ENCODE results near the gene ST7. TPM values are rescaled to one million over a fixed set of nuclear protein-coding genes. Genes with fewer than 3 reads are reported as not detected.

Gene ST7
- total RNA-seq, 1 experiment from 2014 or later = 12.9 TPM

- Histone ChIP-seq H2AFZ (ENCODE audit: low read length) (no peak overlapping the region), H2BK12ac (ENCODE audit: insufficient read length, low read depth, low read length) (no peak overlapping the region), H3K23ac (ENCODE audit: insufficient read length, low read depth, low read length) (no peak overlapping the region), H3K79me1 (ENCODE audit: insufficient read depth, low read depth, low read length, poor library complexity, severe bottlenecking) (no peaks in the 10 kb centered on the region), H2BK20ac (ENCODE audit: low read depth, low read length, poor library complexity, severe bottlenecking) (no peak overlapping the region), H3K9me3 (ENCODE audit: control insufficient read depth, low read depth, low read length) (no peaks in the 10 kb centered on the region), H3K4ac (ENCODE audit: low read depth, low read length) (no peak overlapping the region), H3K4me1 (ENCODE audit: insufficient read depth, low read length) (no peaks in the 10 kb centered on the region), H2BK15ac (ENCODE audit: low read depth, low read length) (no peak overlapping the region), H4K91ac (ENCODE audit: insufficient read length, low read depth, low read length) (no peak overlapping the region), H3K9ac (ENCODE audit: extremely low read depth, insufficient read length, low read length) (no peak overlapping the region), H2AK5ac (ENCODE audit: insufficient read length, low read length) (no peak overlapping the region), H2BK5ac (ENCODE audit: insufficient read length, low read length) (no peak overlapping the region), H3K23me2 (ENCODE audit: insufficient read length, low read depth, low read length, poor library complexity, severe bottlenecking) (no peaks in the 10 kb centered on the region), H3K27ac (ENCODE audit: insufficient read length, low read depth, low read length) (no peak overlapping the region), H2BK120ac (ENCODE audit: low read depth, low read length, poor library complexity, severe bottlenecking) (no peak overlapping the region), H3K79me2 (ENCODE audit: insufficient read depth, low read length) (no peaks in the 10 kb centered on the region), H3K14ac (ENCODE audit: insufficient read depth, low read length) (no peak overlapping the region), H3K18ac (ENCODE audit: insufficient read length, low read depth, low read length) (no peak overlapping the region), H4K5ac (ENCODE audit: insufficient read length, low read depth, low read length) (no peak overlapping the region), H4K20me1 (ENCODE audit: control insufficient read depth, insufficient read depth, insufficient read length) (no peaks in the 10 kb centered on the region), H3K4me2 (ENCODE audit: insufficient read depth, insufficient read length, low read length) (no peak overlapping the region), H3K56ac (ENCODE audit: insufficient read length, low read depth, low read length) (no peak overlapping the region), H3K27me3 (ENCODE audit: insufficient read depth, low read length) (no peaks in the 10 kb centered on the region), H3T11ph (ENCODE audit: low read length) (no peak overlapping the region), H4K8ac (replicated peaks; ENCODE audit: insufficient read length, low read depth, low read length) (no peak overlapping the region)
- Mint-ChIP-seq H3K4me1 (peaks cover 8 to 10% of the 10 kb centered on the region in 2 experiments), H3K27me3 (ENCODE audit: low read depth) (no peaks in the 10 kb centered on the region), H3K4me3 (no peak overlapping the region), H3K9me3 (no peaks in the 10 kb centered on the region), H3K36me3 (ENCODE audit: insufficient read depth in 1 of 3, low read depth in 3 of 3) (no peaks in the 10 kb centered on the region), H3K27ac (no peak overlapping the region; a peak in 1 of 7 replicates)
- no peak for DNase-seq
- no CpG with 5 or more reads among the region's 2 CpGs for WGBS (ENCODE audit: extremely low coverage, insufficient read length, low lambda C conversion rate)
- no peak for TF ChIP-seq CTCF (conservative IDR thresholded peaks at IDR 0.05)
Measured at GRCh38 chr7:117194445-117194844, 241.1 kb downstream of the ST7 start.
